Measurements from ENCODE around the gene STK16.

Gene STK16

DNA sequence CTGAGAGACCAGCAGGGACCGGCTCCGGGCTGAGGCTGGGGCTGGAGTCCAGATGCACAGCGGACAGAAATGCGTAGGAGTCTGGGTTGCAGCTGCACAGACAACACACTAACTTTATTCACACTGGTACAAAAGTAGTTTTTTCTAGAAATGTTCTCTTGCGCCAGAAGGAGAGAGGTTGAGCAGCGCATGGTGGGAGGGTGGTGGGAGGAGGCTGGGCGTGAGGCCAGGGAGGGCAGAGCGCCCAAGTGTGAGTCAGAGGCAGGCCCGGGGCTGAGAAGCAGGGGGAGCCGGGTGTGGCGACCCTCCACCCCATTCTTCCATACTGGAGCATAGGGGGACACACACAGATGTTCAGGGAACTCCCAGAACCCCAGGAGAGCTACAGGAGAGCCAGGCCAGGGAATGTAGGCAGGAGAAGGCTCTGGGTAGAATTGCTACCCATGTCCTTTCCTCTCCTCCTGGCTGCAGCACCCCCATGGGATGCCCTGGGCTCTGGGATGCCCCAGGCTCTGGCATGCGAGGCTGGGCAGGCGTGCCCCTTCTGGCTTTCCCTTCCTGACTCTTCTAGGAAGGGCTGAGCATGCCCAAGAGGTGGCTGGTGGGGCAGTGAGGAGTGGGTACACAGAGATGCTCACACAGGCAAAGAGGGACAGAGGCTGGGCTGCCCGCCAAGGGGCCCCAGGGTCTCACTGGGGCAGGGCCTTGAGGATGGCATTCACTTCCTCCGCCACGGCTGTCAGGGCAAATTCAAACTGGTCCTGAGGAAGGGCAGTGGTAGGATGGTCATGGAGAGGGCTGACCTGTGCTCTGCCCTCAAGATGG is 44.5 kb downstream of the STK16 start:
- peak; percentile 86 for DNase-seq

DNA sequence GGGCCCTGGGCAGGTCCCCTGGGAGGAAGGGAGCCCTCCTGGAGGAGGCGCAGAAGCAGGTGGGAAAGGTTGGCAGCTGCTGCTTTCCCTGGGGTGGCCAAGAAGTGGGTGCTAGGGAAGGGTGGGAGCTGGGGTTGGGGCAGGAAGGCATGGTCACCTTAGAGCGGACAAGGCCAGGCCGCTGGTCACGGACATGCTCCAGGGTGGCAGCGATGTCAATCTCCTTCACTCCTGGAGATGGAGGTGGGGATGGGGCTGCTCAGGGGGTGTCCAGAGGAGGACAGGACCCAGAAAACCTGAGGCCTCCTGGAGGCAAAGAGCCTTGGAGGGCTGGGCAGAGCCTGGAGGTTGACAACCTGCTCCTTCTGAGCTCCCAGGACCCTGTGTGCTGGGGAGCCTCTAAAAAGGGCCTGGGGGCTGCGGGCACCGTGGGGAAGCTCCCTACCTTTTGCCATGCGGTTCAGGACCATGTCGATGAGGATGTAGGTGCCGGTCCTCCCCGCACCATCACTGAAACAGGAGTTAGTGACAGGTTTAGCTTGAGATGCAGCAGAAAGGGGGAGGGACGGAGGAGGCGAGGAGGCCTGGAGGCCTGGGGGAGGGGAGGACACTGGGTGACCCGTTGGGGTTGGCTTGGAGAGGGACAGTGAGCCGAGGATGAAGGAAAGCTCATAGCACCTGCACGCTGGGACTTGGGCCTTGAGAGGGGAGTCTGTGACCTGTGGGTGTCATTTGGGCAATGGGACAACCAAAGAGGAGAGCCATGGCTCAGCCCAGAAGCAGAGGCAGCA is 45.3 kb downstream of the STK16 start:
- no peak for DNase-seq

DNA sequence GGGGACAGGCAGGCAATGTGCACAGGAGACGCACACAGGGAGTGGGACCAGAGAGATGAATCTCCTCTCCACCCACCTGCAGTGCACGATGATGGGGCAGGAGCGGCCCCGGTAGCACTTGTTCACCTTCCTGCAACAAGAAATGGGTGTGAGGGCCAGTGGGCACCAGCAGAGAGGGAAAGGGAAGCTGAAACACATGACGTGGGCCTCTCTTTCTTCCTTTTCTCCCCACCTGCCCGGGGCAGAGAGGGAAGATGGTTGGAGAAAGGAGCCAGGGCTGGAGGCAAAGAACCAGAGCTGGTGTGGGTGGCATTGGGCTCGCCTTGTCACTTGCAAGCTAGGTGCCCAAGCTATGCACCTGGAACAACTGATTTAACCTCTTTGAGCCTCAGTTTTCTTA is 46.1 kb downstream of the STK16 start:
- no peak for DNase-seq

DNA sequence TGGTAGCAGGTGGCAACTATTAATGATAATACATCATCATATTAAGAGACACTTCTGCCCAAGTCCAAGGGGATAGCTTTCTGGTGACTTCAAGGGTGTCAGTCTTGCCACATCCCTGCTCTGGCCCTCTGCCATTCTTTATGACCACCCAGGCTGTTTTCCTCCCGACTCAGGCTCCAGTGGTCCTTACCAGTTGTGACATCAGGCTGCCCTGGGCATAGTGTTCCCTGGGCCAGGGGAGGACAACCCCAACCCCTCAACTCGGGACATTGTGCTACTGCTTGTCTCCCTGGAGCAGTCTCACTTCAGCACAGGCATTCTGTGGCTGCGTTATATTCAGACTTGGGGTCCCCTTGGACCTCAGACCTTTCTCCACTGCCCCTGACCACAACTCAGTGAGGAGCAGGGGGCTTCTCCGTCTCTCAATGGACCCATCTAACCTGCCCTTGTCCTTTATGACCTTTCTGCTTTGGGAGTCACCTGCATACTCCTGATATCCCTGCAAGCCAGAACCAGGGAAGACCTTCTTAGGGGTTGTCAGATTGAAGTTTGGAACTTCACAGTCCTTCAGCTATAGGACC is 46.7 kb downstream of the STK16 start:
- DNase-seq: no peak

DNA sequence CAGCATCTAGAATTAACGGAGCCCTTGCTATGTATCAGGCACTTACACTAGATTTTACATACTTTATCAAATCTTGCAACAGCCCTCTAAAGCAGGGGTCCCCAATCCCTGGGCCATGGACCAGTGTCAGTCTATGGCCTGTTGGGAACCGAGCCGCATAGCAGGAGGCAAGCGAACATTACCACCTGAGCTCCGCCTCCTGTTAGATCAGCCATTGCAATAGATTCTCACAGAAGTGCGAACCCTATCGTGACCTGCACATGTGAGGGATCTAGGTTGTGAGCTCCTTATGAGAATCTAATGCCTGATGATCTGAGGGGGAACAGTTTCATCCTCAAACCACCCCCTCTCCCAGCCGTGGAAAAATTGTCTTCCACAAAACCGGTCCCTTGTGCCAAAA is 47.3 kb downstream of the STK16 start:
- no peak for DNase-seq

DNA sequence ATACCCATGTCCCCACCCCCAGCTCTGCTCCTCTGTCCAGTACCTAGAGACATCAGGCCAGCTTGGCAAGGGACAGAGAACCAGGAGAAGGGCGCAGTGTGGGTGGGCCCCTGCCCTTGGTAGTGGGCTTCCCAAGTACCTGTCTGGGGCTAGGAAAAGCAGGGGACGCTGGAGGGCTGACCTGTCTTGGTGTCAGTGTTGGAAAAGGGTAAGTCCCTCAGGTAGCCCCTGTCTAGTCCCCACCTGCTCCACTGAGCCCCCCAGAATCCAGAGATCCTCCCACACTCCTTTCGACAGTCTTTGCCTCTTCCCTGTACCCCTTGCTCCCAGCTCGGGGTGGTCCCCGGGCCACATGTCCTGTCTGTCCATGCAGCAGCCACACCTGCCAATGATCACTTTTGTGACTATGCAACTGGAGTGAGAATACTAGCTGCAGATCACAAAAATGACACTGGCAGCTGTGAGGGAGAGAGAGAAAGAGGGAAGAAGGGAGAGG is 48.5 kb downstream of the STK16 start:
- no peak for DNase-seq

DNA sequence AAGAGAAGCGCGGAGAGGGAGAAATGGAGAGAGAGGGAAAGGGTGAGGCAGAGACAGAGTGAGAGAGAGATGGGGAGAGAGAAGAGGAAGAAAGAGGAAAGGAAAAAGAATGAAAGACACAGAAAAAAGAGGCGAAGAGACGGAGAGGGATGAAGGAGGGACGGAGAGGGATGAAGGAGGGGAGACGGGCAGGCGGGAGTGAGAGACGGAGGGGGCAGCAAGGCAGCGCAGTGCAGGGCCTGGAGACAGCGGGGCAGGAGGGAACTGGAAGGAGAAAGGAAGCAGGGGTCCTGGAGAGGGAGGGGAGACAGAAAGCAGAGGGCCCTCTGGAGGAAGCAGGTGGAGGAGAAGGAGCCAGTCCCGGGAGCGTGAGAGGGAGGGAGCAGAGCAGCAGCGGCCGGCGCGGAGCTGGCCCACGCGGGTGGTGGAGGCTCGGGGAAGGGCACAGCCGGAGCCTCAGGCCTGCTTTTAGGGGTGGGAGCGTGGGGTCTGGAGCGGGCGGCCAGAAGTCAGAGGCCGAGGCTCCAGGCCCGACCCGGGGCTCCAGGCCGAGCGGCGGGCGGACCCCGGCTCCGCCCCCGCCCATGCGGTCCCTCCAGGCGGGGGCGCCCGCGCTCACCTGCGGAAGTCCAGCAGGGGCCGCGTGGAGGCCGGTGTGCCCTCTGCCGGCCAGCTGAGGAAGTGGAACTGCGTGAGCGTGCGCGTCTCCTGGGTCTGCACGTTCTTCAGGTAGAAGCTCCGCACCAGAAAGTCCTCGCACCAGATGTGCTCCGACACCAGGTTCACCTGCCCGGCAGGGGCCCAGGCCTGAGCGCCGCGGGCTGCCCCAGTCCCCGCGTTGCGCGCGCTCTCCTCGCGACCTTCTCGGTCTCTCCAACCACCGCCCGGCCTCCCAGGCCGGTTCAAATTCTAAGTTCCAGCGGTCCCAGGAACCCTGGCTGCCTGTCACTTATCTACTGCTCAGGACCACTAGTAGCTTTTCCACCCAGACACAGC is 49.4 kb downstream of the STK16 start:
- DNase-seq: peak; percentile 63

DNA sequence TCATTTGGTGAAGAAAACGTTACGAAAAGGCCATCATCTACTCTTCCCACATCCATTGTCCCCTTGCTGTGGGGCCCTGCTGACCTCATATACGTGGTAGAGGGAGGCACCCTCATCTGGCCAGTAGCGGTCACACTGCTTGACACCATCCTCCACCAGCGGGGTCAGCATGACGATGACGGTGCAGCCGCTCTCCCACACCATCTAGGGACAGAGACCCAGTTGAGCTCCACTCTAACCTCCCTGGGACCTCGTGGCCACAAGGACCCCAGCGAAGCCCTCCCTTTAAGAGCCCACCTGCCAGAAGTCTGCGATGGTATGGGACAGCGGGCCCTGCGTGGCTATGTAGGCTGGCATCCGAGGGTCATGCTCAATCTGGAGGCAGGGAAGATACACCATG is 50.9 kb downstream of the STK16 start:
- no peak for DNase-seq

DNA sequence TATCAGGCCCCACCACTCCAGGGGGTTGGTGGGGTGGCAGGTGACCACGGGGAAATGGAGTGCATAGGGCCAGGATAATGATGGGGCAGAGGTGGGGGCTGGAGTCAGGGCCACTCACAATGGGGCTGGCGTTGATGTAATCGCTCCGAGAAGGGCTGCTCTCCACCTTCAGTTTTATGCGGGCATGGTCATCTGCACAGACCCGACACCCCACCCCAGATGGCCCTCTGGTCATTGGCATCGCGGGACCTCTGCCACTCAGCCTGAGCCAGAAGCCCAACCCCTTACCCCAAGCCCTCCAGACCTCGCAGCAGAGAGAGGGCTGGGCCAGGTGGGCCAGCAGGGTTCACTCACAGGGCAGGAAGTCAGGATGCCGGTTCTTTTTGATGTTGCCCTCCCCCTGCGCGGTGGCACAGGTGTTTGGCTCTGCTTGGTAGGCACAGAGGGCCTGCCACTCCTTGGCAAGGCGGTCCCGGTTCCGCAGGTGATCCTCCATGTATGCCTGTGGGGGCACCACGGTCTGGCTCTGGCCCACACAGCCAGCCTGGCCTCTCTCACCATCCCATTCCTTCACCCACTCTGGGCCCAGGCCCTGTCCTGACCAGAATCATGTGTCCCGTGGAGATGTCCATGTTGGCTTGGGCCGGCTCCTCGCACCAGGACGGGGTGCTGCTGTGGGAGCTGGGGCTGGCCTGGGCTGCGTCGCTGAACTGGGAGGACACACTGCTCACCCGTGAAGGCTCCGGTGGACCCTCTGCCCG is 51.5 kb downstream of the STK16 start:
- no peak for DNase-seq

DNA sequence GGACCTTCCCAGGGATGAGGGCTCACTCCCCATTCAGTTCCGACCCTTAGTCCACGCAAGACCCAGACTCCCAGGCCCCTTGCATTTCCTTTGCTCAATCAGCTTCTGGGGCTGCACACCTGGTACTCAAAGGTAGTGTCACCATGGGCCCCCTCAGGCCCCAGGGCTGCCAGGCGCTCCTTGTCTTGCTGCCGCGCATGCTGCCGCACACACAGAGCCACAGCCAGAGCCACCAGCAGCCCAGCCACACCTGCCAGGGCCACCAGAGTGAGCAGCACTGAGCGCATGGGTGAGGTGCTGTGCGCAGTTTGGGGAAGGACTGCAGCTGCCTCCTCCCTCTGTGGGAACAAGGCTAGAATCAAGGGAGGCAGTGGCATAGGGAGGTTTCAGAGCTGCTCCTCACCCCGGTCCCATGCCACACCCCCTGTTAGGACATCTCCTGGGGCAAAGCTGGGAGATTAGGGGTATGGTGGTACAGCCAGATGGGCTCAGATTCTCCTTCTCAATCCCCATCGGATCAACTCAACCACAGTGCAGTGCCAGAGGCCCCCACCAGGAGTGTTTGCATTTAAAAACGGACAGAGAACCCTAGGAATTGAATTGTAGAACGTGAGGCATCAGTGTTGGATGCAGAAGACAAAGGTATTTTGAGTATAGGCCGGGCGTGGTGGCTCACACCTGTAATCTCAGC is 52.6 kb downstream of the STK16 start:
- no peak for DNase-seq

DNA sequence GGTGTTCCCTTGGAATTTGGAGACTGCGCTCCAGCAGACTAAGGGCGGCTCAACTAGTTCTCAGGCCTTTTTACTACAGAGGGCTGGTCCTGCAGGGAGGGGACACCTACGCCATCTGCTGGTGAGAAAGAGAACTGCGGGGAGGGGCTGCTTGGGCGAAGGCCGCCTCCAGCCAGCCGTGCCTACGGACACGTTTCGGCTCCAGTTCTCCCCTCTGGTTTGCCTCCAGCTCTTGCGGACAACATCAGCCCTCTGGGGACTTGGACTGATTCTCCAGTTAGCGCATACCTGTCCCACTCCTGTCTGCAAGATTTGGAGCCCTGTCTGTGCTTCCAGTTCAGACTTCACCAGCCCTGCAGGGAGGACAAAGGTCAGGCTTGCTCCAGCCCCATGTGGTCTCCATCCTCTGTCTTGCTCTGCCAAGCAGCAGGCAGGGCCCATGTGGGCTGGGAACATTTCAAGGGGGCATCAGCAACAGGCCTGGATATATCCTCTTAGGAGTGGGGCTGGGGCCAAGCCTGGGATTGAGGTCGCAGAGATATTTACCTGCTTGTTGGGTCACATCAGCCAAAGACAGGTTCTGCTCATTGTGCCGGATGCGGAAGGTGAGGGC is 53.6 kb downstream of the STK16 start:
- DNase-seq: peak; percentile 70

DNA sequence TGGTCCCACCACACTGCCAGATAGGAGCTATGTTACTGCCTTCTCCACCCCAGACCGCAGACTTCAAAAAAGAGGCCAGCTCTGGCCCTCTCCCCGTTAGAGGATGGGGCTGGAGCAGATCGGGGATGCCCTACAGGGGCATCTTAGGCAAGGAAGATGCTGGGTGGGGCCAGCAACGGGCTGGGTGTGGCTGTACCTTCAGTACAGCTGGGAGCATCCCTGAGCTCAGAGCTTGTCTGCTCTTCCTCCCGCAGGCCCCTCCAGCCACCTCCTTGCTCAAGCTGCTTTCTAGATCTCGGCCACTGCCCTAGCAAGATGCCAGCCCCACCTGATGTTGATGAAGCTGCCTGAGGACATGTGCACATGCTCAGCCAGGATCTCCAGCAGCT is 54.1 kb downstream of the STK16 start:
- DNase-seq: no peak
